GM21390 (cell line): ENCODE results near the gene HTR3A.

Experiments used
- ATAC-seq: cut with Tn5 transposase; IDR thresholded peaks from one replicate; pipeline ENCODE4 v1.9.1; 2021; ENCODE audit not compliant: unreplicated experiment

The HTR3A gene

GRCh38 chr11:114016986-114017385, 42.1 kb downstream of the HTR3A start:
- no peak for ATAC-seq

GRCh38 chr11:114017723-114018122, 42.8 kb downstream of the HTR3A start:
- no peak for ATAC-seq

- no peak for ATAC-seq
Observed at GRCh38 chr11:114019046-114019445, 44.1 kb downstream of the HTR3A start.

GRCh38 chr11:114019574-114019973, 44.7 kb downstream of the HTR3A start:
- ATAC-seq: no peak

- no peak for ATAC-seq
Observed at GRCh38 chr11:114025329-114025907, 50.5 kb downstream of the HTR3A start.

GRCh38 chr11:114026355-114026754, 51.4 kb downstream of the HTR3A start:
- no peak for ATAC-seq

GRCh38 chr11:114027391-114027790, 52.5 kb downstream of the HTR3A start:
- ATAC-seq: no peak

- ATAC-seq: no peak
Observed at GRCh38 chr11:114027926-114028325, 53.0 kb downstream of the HTR3A start.

- ATAC-seq: no peak
Observed at GRCh38 chr11:114031246-114031966, 56.5 kb downstream of the HTR3A start.

- ATAC-seq: no peak
Observed at GRCh38 chr11:114031967-114032320, 57.0 kb downstream of the HTR3A start.

- ATAC-seq: no peak
Observed at GRCh38 chr11:114033066-114033465, 58.2 kb downstream of the HTR3A start.

- ATAC-seq: no peak
Observed at GRCh38 chr11:114033572-114033971, 58.7 kb downstream of the HTR3A start.

GRCh38 chr11:114034956-114035355, 60.0 kb downstream of the HTR3A start:
- no peak for ATAC-seq

GRCh38 chr11:114036147-114036811, 61.4 kb downstream of the HTR3A start:
- ATAC-seq: no peak

GRCh38 chr11:114036958-114037357, 62.0 kb downstream of the HTR3A start:
- no peak for ATAC-seq

- ATAC-seq: no peak
Observed at GRCh38 chr11:114039551-114039950, 64.6 kb downstream of the HTR3A start.
